Measurements from ENCODE around the gene ST6GAL2.

ST6GAL2 gene

DNA sequence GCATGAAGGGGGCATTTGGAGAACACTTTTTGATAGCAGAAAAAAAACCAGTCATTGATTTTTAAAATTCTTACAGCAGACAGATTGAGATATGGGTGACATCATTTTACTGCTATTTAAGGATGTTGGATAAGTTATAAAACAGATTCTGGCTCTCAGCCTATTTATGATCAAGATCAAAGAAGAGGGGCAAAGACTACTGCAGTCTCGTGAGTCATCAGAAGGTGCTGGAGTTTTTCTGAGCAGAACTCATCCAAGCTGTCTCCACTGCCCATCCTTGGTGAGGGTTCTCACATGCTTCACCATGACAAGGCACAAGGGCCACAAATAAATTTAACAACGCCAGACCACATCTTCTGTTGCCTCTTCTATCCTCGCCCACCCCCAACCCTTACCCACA lies 58.8 kb downstream of the ST6GAL2 start:
- no peak for DNase-seq (ENCODE audit: low read depth in 2 of 2)

DNA sequence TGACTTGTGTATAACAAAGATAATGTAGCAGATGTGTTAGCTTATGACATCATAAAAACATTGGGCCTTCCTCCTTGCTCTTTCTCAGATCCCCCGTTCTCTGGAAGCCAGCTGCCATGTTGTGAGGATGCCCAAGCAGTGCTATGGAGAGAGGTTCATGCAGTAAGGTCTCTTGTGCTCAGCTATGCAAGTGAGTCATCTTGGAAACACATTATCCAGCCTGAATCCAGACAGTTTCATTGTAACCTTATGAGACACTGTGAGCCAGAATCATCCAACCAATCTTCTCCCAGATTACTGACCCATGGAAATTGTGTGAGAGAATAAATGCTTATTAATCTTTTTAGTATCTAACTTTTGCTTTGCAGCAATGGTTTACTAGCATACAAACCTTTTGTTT lies 60.8 kb downstream of the ST6GAL2 start:
- DNase-seq (ENCODE audit: low read depth in 2 of 2), result no peak

DNA sequence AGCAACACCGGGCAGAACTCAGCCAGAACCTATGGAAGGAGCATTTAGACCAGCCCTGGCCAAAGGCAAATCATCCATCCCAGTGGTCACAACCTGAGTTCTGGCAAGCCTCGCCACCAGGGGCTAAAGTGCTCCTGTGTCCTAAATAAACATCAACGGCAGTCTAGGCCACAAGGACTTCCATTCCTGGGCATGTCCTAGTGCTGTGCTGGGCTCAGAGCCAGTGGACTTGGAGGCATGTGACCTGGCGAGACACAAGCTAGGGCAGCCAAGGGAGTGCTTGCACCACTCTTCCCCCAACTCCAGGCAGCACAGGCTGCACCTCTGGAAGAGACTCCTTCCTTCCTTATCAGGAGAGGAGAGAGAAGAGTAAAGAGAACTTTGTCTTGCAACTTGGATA lies 69.0 kb downstream of the ST6GAL2 start:
- no peak for DNase-seq (ENCODE audit: low read depth in 2 of 2)

DNA sequence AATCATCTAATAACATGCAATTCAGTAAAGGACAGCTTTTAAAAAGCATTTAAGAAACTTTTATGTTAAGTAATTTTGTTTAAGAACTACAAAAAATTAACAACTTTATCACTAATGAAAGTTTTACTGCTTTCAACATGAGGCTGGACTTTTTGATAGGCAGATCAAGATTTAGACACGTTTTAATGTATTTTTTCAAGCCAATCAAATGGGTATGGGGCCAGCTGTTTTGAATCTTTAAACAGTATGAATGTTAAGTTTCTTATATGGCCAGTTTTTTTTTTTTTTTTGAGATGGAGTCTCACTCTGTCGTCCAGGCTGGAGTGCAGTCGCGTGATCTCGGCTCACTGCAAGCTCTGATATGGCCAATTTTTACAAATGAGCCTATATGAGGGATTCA lies 73.1 kb downstream of the ST6GAL2 start:
- DNase-seq (ENCODE audit: low read depth in 2 of 2), result no peak

DNA sequence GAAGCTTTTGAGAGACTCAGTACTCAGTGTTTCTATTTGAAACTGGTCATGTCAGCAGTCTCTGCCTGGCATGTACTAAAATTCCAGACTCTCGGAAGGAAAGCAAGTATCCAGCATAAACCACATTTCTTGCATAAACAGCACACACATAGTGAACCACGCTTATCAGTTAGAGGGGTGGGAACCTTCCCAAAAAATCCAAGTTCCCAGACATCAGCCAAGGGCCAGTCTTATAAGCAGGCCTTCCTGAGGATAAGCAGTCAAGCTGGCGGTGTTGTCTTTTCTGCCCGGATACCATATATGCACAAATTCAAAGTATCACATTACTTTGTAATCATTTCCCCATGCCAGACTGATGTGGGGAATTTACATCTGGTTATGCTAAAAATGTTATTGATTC lies 73.6 kb downstream of the ST6GAL2 start:
- no peak for DNase-seq (ENCODE audit: low read depth in 2 of 2)

DNA sequence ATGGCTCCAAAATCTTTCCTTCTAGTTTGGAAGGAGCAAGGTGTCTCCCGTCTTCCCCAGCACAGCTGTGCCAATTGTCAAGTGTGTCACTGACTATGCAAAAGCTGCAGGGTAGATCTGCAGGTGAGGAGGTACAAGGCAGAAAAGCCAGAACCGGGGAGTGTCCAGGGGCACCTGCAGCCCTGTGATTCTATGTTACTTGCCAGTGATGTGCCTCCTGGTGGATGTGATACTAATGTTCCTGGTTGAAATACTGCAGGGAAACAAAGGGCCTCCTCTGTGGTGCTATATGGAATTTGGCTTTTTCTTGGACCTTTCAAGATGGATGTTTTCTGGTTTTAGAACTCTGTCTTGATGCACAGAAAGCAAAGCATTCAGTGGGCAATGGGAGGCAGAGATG lies 80.3 kb downstream of the ST6GAL2 start:
- DNase-seq (ENCODE audit: low read depth in 2 of 2), result no peak

DNA sequence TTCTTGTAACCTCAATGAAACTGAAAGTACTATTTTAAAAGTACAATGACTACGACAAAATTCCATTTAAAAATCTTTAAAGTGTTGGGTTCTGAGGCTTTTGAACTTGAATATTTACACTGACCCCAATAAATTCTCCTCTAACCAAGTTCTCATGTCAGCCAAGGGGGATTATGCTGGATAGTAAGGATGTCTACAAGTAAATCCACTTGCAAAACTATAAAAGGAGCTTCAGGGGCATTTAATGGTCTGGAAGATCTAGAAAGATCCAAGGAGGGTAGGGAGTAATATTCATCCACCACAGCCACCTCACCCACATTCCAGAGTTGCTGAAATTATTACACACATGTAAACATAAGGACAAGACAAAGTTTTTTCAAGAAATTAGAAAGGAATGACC lies 81.8 kb downstream of the ST6GAL2 start:
- no peak for DNase-seq (ENCODE audit: low read depth in 2 of 2)

DNA sequence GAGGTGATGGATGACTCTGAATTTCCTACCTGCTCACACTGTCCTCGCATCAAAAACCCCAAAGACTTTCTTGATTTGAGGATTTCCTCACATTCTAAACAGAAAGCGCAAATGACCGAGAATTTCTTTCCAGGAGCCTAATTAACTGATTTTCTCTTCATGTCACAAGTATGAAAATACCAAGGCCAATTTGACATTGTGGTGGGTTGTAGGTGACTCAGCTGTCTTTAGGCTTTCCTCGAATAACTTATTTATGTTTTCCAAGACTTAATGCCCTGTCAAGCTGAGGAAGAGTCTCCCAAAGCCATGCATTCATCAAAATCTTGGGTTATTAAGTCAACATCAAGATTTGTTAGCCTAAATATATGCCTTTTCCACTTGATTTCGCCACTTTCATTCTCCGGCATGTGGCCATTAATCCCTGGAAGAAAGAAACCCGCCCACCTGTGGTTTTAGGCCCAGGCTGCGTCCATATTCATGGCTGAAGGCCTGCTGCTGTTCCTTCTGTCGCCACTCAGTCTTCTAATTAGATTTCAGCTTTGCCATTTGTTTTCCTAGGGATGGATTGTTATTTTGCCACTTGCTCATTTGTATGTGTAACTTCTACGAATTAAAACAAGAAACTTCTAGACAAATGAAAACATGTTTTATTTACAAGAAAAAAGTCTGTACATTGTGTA lies 84.9 kb downstream of the ST6GAL2 start:
- DNase-seq (ENCODE audit: low read depth in 2 of 2), result no peak

DNA sequence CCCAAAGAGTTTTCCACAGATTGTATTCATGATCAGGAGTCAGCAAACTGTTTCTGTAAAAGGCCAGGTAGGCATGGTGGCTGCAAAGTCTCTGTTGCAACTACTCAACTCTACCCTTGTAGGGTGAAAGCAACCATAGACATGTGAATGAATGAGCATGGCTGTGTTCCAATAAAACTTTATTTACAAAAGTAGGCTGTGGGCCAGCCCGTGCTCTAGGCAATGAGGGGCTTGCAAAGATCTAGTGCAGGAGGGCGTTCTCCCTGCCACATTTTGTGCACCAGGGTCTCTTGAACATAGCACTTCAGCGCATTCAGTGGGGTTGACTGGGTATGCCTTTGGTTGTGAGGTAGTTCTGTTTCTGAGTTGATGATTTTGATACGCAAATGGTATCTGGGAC lies 85.8 kb downstream of the ST6GAL2 start:
- no peak for DNase-seq (ENCODE audit: low read depth in 2 of 2)

DNA sequence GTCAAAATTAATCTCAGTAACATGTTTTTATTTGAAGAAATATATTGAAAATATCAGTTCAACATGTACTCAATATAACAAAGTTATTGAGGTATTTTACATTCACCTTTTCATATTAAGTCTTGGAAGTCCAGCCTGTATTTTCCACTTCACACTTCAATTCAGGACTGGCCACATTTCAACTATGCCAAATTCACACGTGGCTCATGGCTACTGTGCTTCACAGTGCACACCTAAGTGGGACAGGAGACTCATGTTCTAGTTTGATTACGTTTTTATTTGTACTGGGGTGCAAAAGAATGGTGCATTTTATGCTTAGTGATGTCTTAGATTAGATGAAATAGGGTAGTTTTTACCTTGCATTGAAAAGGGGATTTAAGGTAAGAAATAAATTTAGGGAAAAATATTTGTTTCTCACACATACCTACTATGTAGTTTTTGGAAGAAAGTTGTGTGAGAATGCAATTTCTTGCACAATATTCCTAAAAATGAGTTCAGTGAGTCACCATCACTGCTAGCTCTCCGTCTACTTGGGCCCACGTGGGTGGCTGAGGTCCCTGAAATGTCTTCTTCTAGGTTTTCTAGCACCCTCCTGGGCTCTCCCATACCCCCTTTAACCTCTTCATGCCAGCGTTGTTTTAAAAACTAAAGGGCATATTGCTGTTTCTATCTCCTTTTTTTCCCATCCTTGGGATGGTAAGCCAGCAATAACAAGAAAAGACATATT lies 87.0 kb downstream of the ST6GAL2 start:
- DNase-seq (ENCODE audit: low read depth in 2 of 2), result no peak

DNA sequence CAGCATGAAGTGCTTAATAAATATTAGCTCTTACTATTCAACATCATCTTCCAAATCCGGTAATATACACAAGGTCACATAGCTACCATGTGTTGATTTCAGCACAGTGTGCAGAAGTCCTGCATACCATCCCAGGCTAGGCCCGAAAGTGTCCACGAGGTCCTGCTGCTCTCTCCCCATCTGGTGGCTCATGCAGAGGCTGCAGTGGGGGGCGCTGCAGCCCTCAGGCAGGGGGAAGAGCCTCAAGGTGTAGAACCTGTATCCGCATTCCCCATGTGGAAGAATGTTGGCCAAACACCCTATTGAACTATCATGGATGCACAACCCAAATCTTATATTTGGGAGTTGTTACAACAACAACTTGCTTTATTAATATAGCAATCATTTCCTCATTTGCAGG lies 88.5 kb downstream of the ST6GAL2 start:
- DNase-seq (ENCODE audit: low read depth in 2 of 2), result no peak

DNA sequence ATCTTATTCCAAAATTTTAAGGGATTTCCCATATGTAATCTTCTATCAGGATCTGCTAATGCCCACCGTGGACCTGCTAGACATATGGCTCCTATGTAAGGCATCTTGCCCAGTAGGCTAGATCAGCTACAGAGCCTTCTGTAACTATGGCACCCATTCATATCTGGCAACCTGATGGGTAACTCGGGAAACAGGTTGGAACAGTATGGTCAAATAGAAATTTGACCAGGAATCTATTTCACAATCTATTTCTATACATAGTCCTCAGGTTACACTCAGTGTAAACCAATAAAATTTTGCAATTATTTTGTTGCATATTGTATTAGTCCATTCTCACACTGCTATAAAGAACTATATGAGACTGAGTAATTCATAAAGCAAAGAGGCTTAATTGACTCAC lies 93.3 kb downstream of the ST6GAL2 start:
- DNase-seq (ENCODE audit: low read depth in 2 of 2), result no peak

DNA sequence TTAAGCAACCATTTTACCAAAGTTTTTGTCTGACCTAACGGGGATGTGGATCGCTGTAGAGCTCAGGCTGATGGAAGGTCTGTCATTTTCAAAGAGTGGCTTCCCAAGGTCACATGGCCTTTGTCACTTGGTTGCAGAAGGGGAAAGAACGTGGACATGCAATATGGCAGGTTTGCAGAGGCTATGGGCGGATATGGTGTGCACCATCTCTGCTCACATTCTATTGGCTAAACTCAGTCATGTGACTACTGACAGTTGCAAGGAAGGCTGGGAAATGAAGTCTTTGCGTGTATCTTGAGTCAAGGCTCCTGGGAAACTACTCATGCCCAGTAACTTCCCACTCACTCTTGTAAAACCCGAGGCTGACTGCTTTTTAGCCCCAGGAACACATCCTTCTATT lies 96.8 kb downstream of the ST6GAL2 start:
- no peak for DNase-seq (ENCODE audit: low read depth in 2 of 2)

DNA sequence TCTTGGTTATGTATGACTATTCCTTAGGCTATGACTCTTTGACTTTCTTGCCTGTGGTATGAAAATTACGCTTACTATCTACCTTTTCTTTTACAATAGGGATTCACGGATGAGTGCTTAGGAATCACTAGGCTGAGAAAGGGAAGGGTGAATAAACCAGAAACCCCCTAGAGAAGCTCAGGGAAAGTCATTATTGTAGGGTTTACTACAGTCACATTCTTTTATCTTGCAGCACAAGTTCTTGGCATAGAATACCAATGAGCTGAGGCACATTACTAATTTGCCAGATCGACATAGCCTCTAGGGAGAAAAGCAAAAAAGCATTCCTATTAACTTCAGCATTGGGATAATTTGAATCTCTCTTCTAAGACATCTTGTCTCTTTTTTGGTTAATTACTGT lies 103.3 kb downstream of the ST6GAL2 start:
- DNase-seq (ENCODE audit: low read depth in 2 of 2), result no peak

DNA sequence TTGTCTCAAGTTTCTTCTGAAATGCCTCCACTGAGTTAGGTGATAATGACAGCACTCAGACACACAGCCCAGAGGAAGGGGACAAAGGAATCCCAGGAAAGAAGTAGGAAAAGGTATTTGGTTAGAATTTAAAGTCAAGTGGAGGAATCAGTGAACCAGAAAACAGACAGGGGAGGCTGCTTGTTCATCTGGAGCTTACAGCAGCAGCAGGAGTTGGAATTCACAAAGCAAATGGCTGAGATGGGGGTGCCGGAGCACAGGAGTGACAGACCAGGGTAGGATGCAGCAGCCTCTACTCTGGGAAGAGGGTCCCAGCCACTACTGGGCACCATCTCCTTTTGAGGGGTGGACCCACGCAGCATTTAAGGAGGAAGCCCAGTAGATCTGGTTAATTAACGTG lies 104.8 kb downstream of the ST6GAL2 start:
- no peak for DNase-seq (ENCODE audit: low read depth in 2 of 2)

DNA sequence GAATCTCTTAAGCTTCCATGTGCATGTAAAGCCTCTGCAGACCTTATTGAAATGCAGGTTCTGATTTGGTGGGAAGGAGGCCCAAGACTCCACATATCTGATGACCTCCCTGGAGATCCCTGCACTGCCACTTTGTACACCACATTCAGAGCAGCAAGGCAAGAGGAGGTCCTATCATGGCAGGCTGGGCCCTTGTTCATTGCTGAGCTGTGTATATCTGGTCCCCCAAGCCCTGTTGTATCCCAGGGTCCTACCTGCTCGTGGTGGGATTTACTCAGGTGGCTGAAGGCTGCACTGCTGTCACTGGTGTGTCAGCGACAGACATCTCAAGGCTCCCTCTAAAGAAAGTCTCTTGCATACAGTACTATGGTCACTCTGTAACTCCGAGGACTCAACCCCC lies 114.2 kb downstream of the ST6GAL2 start:
- DNase-seq (ENCODE audit: low read depth in 2 of 2), result no peak

DNA sequence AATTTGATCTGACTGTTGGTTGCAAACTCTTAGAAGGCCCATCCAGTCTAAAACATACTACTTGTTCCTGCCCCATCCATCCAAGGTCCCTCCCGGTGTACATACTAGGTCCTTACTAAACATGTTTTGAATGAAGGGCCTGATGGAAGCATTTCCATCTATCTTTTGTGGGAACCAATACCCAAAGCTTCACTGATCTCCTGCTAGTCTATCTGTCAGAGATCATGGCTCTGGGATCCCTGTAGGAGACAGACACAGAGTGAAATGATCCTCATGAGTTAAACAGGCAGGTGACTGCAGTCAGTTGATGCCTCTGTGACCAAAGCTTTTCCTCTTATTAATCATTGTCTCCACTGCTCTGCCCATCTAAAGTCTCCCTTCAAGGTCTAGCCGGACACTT lies 115.0 kb downstream of the ST6GAL2 start:
- no peak for DNase-seq (ENCODE audit: low read depth in 2 of 2)

DNA sequence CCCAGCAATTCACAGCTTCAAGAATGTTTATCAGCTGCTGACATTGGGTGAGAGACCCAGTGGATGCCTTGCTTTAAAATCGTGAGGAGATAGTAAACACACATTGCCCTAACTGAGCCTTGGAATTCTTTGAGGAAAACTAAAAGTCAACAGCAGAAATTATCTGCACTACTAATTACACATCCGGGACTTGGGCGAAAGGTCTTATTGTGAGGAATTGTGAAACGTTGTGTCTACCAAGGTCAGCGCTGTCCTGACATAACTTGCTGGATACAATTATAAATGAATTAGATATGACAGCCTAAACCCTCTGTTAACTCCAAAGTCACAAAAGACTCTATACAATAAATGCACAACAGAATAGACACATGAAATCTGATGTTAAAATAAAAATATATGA lies 121.4 kb downstream of the ST6GAL2 start:
- DNase-seq (ENCODE audit: low read depth in 2 of 2), result no peak

DNA sequence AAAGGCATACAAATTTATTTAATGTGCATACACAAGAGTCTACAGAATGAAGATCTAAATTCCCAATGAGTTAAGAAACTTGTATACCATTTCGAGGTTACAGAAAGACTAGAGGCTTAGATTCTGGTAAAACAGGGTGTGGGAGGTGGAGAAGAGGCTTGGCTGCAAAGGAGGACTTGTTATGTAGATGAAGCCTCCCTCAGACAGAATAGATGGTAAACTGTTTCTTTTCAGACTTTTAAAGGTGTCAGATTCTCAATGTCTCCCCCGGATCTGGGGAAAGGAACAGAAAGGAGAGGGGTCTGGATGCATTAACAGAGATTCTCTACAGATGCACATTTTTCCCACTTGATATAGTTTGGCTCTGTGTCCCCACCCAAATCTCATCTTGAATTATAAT lies 126.0 kb downstream of the ST6GAL2 start:
- DNase-seq (ENCODE audit: low read depth in 2 of 2), result no peak

DNA sequence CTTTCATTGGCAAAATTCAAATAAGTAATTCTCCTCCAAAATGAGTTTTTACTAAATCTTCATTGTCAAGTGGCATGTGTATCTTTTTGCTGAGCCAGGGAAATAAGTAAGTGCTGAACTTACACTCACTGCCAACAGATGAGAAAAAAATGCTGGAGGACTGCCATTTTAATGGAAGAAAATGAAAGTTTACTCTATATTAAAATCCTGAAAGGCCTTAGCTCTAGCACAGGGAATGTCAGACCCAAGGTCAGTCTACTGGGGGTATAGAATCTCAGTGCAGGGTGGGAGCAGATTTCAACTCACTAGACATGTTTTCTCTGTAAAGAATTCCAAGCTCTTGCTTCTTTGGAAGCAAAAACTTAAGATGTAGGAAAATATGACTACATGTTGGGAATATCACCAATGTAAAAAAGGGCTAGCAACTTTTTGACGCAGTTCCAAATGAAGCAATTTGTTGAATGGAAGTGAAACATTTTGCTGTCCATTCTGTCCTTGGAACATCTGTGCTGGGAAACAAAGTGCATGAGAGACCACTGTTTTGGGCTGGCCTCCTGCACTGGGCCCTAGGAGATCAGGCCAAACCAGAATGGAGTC lies 127.0 kb downstream of the ST6GAL2 start:
- DNase-seq (ENCODE audit: low read depth in 2 of 2), result no peak

Data from stimulated activated CD4-positive, alpha-beta T cell treated with anti-CD3 and anti-CD28 coated beads, Interleukin-1b, Interleukin-23, amount 100 ng/mL, for 1 hour (primary cell).